Neural progenitor cell (in vitro differentiated cells): ENCODE data around the gene ZDHHC14. TPM values are rescaled to one million over a fixed set of nuclear protein-coding genes. Genes with fewer than 3 reads are reported as not detected.

ENCODE experiments used
- DNase-seq: peaks from one replicate; pipeline ENCODE4 v3.0.0-alpha.2; 2016; ENCODE audit warnings: low spot score
- H2AFZ ChIP-seq: fragments of 200-600 bp; sonication (generic); replicated peaks from 2 replicates; pipeline ENCODE4 v1.6.1; 2016; ENCODE audit warnings: antibody characterized with exemption
- H3F3A ChIP-seq: fragments of 200-600 bp; sonication (generic); 2 replicates; pipeline ENCODE4 v1.6.1; 2016; ENCODE audit warnings: antibody characterized with exemption, low read depth
- H3K27ac ChIP-seq: fragments of 200-600 bp; sonication (generic); 2 replicates; pipeline ENCODE4 v1.5.1; 2016; ENCODE audit warnings: mild to moderate bottlenecking
- H3K27me3 ChIP-seq: fragments of 200-600 bp; sonication (generic); 2 replicates; pipeline ENCODE4 v1.6.1; 2016; ENCODE audit warnings: mild to moderate bottlenecking, moderate library complexity
- H3K36me3 ChIP-seq: fragments of 200-600 bp; sonication (generic); 2 replicates; pipeline ENCODE4 v1.5.1; 2016
- H3K4me1 ChIP-seq: fragments of 200-600 bp; sonication (generic); 2 replicates; pipeline ENCODE4 v1.6.1; 2016; ENCODE audit warnings: mixed run types
- H3K4me2 ChIP-seq: fragments of 200-600 bp; sonication (generic); 2 replicates; pipeline ENCODE4 v1.6.1; 2016
- H3K4me3 ChIP-seq: fragments of 200-600 bp; sonication (generic); 2 replicates; pipeline ENCODE4 v1.5.1; 2016
- H3K79me2 ChIP-seq: fragments of 200-600 bp; sonication (generic); 2 replicates; pipeline ENCODE4 v1.6.1; 2016; ENCODE audit warnings: low read depth
- H3K9ac ChIP-seq: fragments of 200-600 bp; sonication (generic); 2 replicates; pipeline ENCODE4 v1.6.1; 2016
- H3K9me3 ChIP-seq: fragments of 200-600 bp; sonication (generic); 2 replicates; pipeline ENCODE4 v1.5.1; 2016; ENCODE audit warnings: low read depth
- H4K20me1 ChIP-seq: fragments of 200-600 bp; sonication (generic); 2 replicates; pipeline ENCODE4 v1.6.1; 2016; ENCODE audit warnings: low read depth
- H3K27ac Mint-ChIP-seq: 3 replicates; pipeline ENCODE4 v1.8.0; 2021; ENCODE audit warnings: mixed read lengths
- H3K27me3 Mint-ChIP-seq: 2 replicates; pipeline ENCODE4 v1.8.0; 2022; ENCODE audit warnings: low read depth, mild to moderate bottlenecking, inconsistent platforms, moderate library complexity, mixed read lengths; ENCODE audit not compliant: insufficient read depth
- H3K36me3 Mint-ChIP-seq: 3 replicates; pipeline ENCODE4 v1.8.0; 2021; ENCODE audit warnings: mixed read lengths
- H3K4me1 Mint-ChIP-seq: 3 replicates; pipeline ENCODE4 v1.8.0; 2021; ENCODE audit warnings: mixed read lengths
- H3K4me3 Mint-ChIP-seq: 3 replicates; pipeline ENCODE4 v1.8.0; 2021; ENCODE audit warnings: mild to moderate bottlenecking, moderate library complexity, mixed read lengths
- H3K9me3 Mint-ChIP-seq: 3 replicates; pipeline ENCODE4 v1.8.0; 2020; ENCODE audit warnings: mixed read lengths
- CTCF ChIP-seq: fragments of 200-600 bp; sonication (generic); IDR thresholded peaks from 2 replicates; pipeline ENCODE4 v1.5.1; 2017; ENCODE audit warnings: antibody characterized with exemption, mild to moderate bottlenecking
- EZH2 ChIP-seq: fragments of 200-600 bp; sonication (generic); IDR thresholded peaks from 2 replicates; pipeline ENCODE4 v1.6.1; 2017; ENCODE audit warnings: antibody characterized with exemption, mild to moderate bottlenecking, moderate library complexity
- EZH2phosphoT487 ChIP-seq: fragments of 200-600 bp; sonication (generic); IDR thresholded peaks from 2 replicates; pipeline ENCODE4 v1.6.1; 2017; ENCODE audit warnings: antibody characterized with exemption
- total RNA-seq: library from RNA; depleted of rRNA; stranded (reverse); fragments of >200 nt; gene quantifications from 2 replicates; pipeline ENCODE4 v1.2.3, GENCODE V29; 2015; ENCODE audit warnings: low replicate concordance

ZDHHC14 gene
- total RNA-seq, 1 donor from 2014 or later = 14.5 TPM

GRCh38 chr6:157339432-157339831 is 41.6 kb upstream of the ZDHHC14 start:
- Histone ChIP-seq H2AFZ (no peak overlapping the region), H3K79me2 (no peaks in the 10 kb centered on the region), H3K27me3 (peaks cover 3% of the 10 kb centered on the region), H3K27ac (no peak overlapping the region), H4K20me1 (no peaks in the 10 kb centered on the region), H3K36me3 (no peaks in the 10 kb centered on the region), H3K9ac (no peak overlapping the region), H3F3A (no peaks in the 10 kb centered on the region), H3K9me3 (no peaks in the 10 kb centered on the region), H3K4me3 (no peak overlapping the region), H3K4me1 (peaks cover 8% of the 10 kb centered on the region), H3K4me2 (no peak overlapping the region)
- no peaks in the 10 kb centered on the region for H3K36me3 Mint-ChIP-seq
- H3K9me3 Mint-ChIP-seq = no peaks in the 10 kb centered on the region
- no peak overlapping the region for H3K4me3 Mint-ChIP-seq
- TF ChIP-seq CTCF = no peak
- no peak for TF ChIP-seq EZH2
- no peak for TF ChIP-seq EZH2phosphoT487
- no peak for DNase-seq
- H3K4me1 Mint-ChIP-seq = no peaks in the 10 kb centered on the region
- H3K27ac Mint-ChIP-seq = no peak overlapping the region
- H3K27me3 Mint-ChIP-seq = peaks cover under 1% of the 10 kb centered on the region

GRCh38 chr6:157343732-157344131 is 37.3 kb upstream of the ZDHHC14 start:
- Histone ChIP-seq H3K4me3 (no peak overlapping the region), H3K79me2 (no peaks in the 10 kb centered on the region), H3K4me1 (peaks cover 3% of the 10 kb centered on the region), H2AFZ (no peak overlapping the region), H3K27me3 (no peaks in the 10 kb centered on the region), H3K36me3 (no peaks in the 10 kb centered on the region), H3F3A (no peaks in the 10 kb centered on the region), H3K4me2 (no peak overlapping the region), H4K20me1 (no peaks in the 10 kb centered on the region), H3K27ac (no peak overlapping the region), H3K9me3 (no peaks in the 10 kb centered on the region), H3K9ac (no peak overlapping the region)
- no peak overlapping the region for H3K4me3 Mint-ChIP-seq
- TF ChIP-seq EZH2 = no peak
- no peak for TF ChIP-seq EZH2phosphoT487
- no peaks in the 10 kb centered on the region for H3K36me3 Mint-ChIP-seq
- no peak overlapping the region for H3K27ac Mint-ChIP-seq
- H3K4me1 Mint-ChIP-seq = no peaks in the 10 kb centered on the region
- no peaks in the 10 kb centered on the region for H3K9me3 Mint-ChIP-seq
- H3K27me3 Mint-ChIP-seq = peaks cover 9% of the 10 kb centered on the region
- DNase-seq = no peak

GRCh38 chr6:157346373-157346772 is 34.6 kb upstream of the ZDHHC14 start:
- Histone ChIP-seq H3K4me1 (no peaks in the 10 kb centered on the region), H2AFZ (no peak overlapping the region), H3K27ac (no peak overlapping the region), H3F3A (no peaks in the 10 kb centered on the region), H3K4me3 (no peak overlapping the region), H4K20me1 (no peaks in the 10 kb centered on the region), H3K79me2 (no peaks in the 10 kb centered on the region), H3K36me3 (no peaks in the 10 kb centered on the region), H3K4me2 (no peak overlapping the region), H3K9me3 (no peaks in the 10 kb centered on the region), H3K27me3 (no peaks in the 10 kb centered on the region), H3K9ac (no peak overlapping the region)
- Mint-ChIP-seq H3K9me3 (peaks cover 6% of the 10 kb centered on the region), H3K27me3 (peaks cover 9% of the 10 kb centered on the region), H3K4me1 (no peaks in the 10 kb centered on the region), H3K27ac (no peak overlapping the region), H3K4me3 (no peak overlapping the region), H3K36me3 (no peaks in the 10 kb centered on the region)
- DNase-seq = no peak
- TF ChIP-seq CTCF = no peak
- no peak for TF ChIP-seq EZH2
- no peak for TF ChIP-seq EZH2phosphoT487

- no peak overlapping the region for H3K9ac ChIP-seq
- H3K36me3 ChIP-seq = no peaks in the 10 kb centered on the region
- no peak for TF ChIP-seq EZH2
- Mint-ChIP-seq H3K4me1 (peaks cover 6% of the 10 kb centered on the region), H3K9me3 (no peaks in the 10 kb centered on the region), H3K27ac (no peak overlapping the region), H3K36me3 (no peaks in the 10 kb centered on the region), H3K27me3 (peaks cover 2% of the 10 kb centered on the region), H3K4me3 (no peak overlapping the region)
- H3K27me3 ChIP-seq = no peaks in the 10 kb centered on the region
- no peak for DNase-seq
- no peak overlapping the region for H2AFZ ChIP-seq
- no peaks in the 10 kb centered on the region for H4K20me1 ChIP-seq
- H3F3A ChIP-seq = no peaks in the 10 kb centered on the region
- no peak overlapping the region for H3K27ac ChIP-seq
- H3K4me3 ChIP-seq = no peak overlapping the region
- H3K4me2 ChIP-seq = no peak overlapping the region
- no peaks in the 10 kb centered on the region for H3K79me2 ChIP-seq
- peaks cover 5% of the 10 kb centered on the region for H3K4me1 ChIP-seq
- no peaks in the 10 kb centered on the region for H3K9me3 ChIP-seq
Measured at GRCh38 chr6:157358287-157358686, 22.7 kb upstream of the ZDHHC14 start.
